GM12878 (cell line): ENCODE data around the gene DCX. TPM values are rescaled to one million over a fixed set of nuclear protein-coding genes. Genes with fewer than 3 reads are reported as not detected.

Source experiments
- ATAC-seq: fragments of 200-7000 bp; cut with Tn5 transposase; 3 replicates; pipeline ENCODE4 v1.9.1; 2020; ENCODE audit warnings: mild to moderate bottlenecking, moderate library complexity
- BruUV-seq: library from RNA; stranded (reverse); fragments of 400-500 nt; replicated peaks from 2 replicates; lab custom pipeline; 2021; lab: Mats Ljungman, UMichigan
- CTCF ChIA-PET: fragments of 300-600 bp; sonication (Branson Sonifier 250); formaldehyde crosslinking; extraction: SDS; loops from one replicate; lab custom pipeline; 2021; ENCODE audit warnings: inconsistent platforms; lab: Yijun Ruan, JAX
- POLR2A ChIA-PET: fragments of 350-600 bp; formaldehyde crosslinking; extraction: SDS; loops from one replicate; lab custom pipeline; 2021; ENCODE audit warnings: inconsistent platforms; lab: Charles Lee
- RAD21 ChIA-PET: fragments of 300-600 bp; sonication (Branson Sonifier 250); formaldehyde crosslinking; loops from one replicate; lab custom pipeline; 2023; ENCODE audit warnings: antibody characterized with exemption; ENCODE audit not compliant: unreplicated experiment; lab: Charles Lee
- SMC1A ChIA-PET: fragments of 300-600 bp; sonication (Branson Sonifier 250); formaldehyde crosslinking; loops from one replicate; lab custom pipeline; 2023; ENCODE audit not compliant: unreplicated experiment, uncharacterized antibody; lab: Charles Lee
- DNase-seq: peaks from one replicate; pipeline ENCODE4 v3.0.0-alpha.2; 2011; ENCODE audit warnings: low read depth, low spot score
- FAIRE-seq: peaks from 3 replicates; lab custom pipeline; 2011; peaks lifted over from hg19 to GRCh38; lab: Jason Lieb, UNC
- H2AFZ ChIP-seq: 2 replicates; pipeline ENCODE4 v1.6.0; 2011; ENCODE audit warnings: low read depth, low read length, control low read depth; ENCODE audit not compliant: control insufficient read depth
- H3K27ac ChIP-seq: 2 replicates; pipeline ENCODE4 v1.5.1; 2011; ENCODE audit warnings: control low read depth; ENCODE audit not compliant: control insufficient read depth, insufficient read depth
- H3K27me3 ChIP-seq, 2 experiments: replicated peaks in 1 of 2; 2 replicates each; pipeline versions ENCODE4 v1.6.0 to v1.6.1; 2011; ENCODE audit warnings: low read length in 1 of 2; ENCODE audit not compliant: control insufficient read depth in 2 of 2, insufficient read depth in 2 of 2
- H3K36me3 ChIP-seq, 2 experiments: 2 replicates each; pipeline ENCODE4 v1.5.1; 2011; ENCODE audit warnings: low read length in 1 of 2; ENCODE audit not compliant: control insufficient read depth in 2 of 2, insufficient read depth in 2 of 2
- H3K4me1 ChIP-seq: 2 replicates; pipeline ENCODE4 v1.6.1; 2011; ENCODE audit warnings: mild to moderate bottlenecking, low read length, moderate library complexity, mixed read lengths; ENCODE audit not compliant: control insufficient read depth, insufficient read depth
- H3K4me2 ChIP-seq: 2 replicates; pipeline ENCODE4 v1.6.0; 2011; ENCODE audit warnings: control low read depth; ENCODE audit not compliant: control insufficient read depth, insufficient read depth
- H3K4me3 ChIP-seq: fragments of 200-600 bp; sonication (generic); 2 replicates; pipeline ENCODE4 v1.5.1; 2016
- H3K79me2 ChIP-seq: 2 replicates; pipeline ENCODE4 v1.6.0; 2011; ENCODE audit warnings: low read length; ENCODE audit not compliant: control insufficient read depth, insufficient read depth
- H3K9ac ChIP-seq: 2 replicates; pipeline ENCODE4 v1.8.0; 2011; ENCODE audit warnings: low read length, control low read depth, mixed read lengths; ENCODE audit not compliant: control insufficient read depth, insufficient read depth
- H3K9me3 ChIP-seq: replicated peaks from 3 replicates; pipeline ENCODE4 v1.5.1; 2011; ENCODE audit warnings: mild to moderate bottlenecking, low read length; ENCODE audit not compliant: control insufficient read depth, insufficient read depth
- H4K20me1 ChIP-seq: 2 replicates; pipeline ENCODE4 v1.6.0; 2011; ENCODE audit not compliant: control insufficient read depth, insufficient read depth
- ATF7 ChIP-seq: fragments of 450-650 bp; IDR thresholded peaks from 2 replicates; pipeline ENCODE4 v1.6.1; 2016; ENCODE audit warnings: low read depth, mild to moderate bottlenecking
- IKZF2 ChIP-seq, 2 experiments: fragments of 450-650 bp; IDR thresholded peaks; 2 replicates each; pipeline ENCODE4 v1.6.1; 2017; ENCODE audit warnings: mild to moderate bottlenecking in 2 of 2, moderate library complexity in 2 of 2
- KAT2A ChIP-seq: conservative IDR thresholded peaks from 2 replicates; pipeline ENCODE4 v1.6.1; 2011; ENCODE audit warnings: low read depth, low read length; ENCODE audit not compliant: control insufficient read depth
- NKRF ChIP-seq: fragments of 450-650 bp; conservative IDR thresholded peaks from 2 replicates; pipeline ENCODE4 v1.6.1; 2017; ENCODE audit warnings: mild to moderate bottlenecking, moderate library complexity
- PBX3 ChIP-seq: IDR thresholded peaks from 2 replicates; pipeline ENCODE4 v1.6.1; 2011; ENCODE audit warnings: mild to moderate bottlenecking, low read depth, low read length, moderate library complexity; ENCODE audit not compliant: insufficient replicate concordance
- WGBS: methylation state at CpG from one replicate; pipeline ENCODE4 v1.1.6; 2016; ENCODE audit warnings: low lambda C conversion rate; ENCODE audit not compliant: insufficient replicate concordance, insufficient coverage; ENCODE audit errors: missing lambda C conversion rate; 5-methylcytosine and 5-hydroxymethylcytosine counted together
- in situ Hi-C: fragments of 300-500 bp; cut with MboI; formaldehyde crosslinking; loops from 9 replicates; pipeline ENCODE4 v1.14.3; 2018; ENCODE audit warnings: mixed read lengths
- intact Hi-C: fragments of 100-400 bp; cut with micrococcal nuclease; formaldehyde crosslinking; loops from one replicate; pipeline ENCODE4 v1.14.2; 2022; ENCODE audit not compliant: unreplicated experiment
- polyA plus RNA-seq, 11 experiments: library from polyadenylated mRNA; depleted of rRNA in 4 of 11; unstranded in 6 of 11; stranded (reverse) in 5 of 11; fragments of >200 nt; fragmentation: Nextera tagmentation in 4 of 11; fragmentation: Illumina TruSeq in 1 of 11; extraction: Ambion mirVana in 4 of 11; extraction: Trizol in 1 of 11; gene quantifications; 1 replicate in 1 of 11; 2 replicates in 10 of 11; pipeline versions ENCODE4 v1.2.1 to v1.2.3, GENCODE V29; 2011 to 2016; ENCODE audit warnings: inconsistent platforms in 2 of 11, missing spikeins in 2 of 11, low read depth in 1 of 11
- total RNA-seq, 4 experiments: library from RNA; depleted of rRNA in 3 of 4; stranded (reverse); fragments of >200 nt in 3 of 4; fragmentation: Illumina TruSeq in 1 of 4; extraction: Trizol in 1 of 4; gene quantifications; 2 replicates each; pipeline versions ENCODE4 v1.2.1 to v1.2.3, GENCODE V29; 2013 to 2021

The DCX gene
- total and polyA plus RNA-seq, 10 of the 15 experiments (the other 5 are each of a cell fraction or from before 2014, with no cell fraction given): under 0.01 TPM; not detected in 9

GRCh38 chrX:111409326-111409725 lies 2.7 kb downstream of the DCX start (continued):
- no peak for TF ChIP-seq ATF7
- no peak for TF ChIP-seq PBX3
- TF ChIP-seq NKRF: no peak

- H3K27me3 ChIP-seq: no peaks in the 10 kb centered on the region
- no peak overlapping the region for H3K4me2 ChIP-seq
- TF ChIP-seq IKZF2 (IDR thresholded peaks at IDR 0.05) (no peak), KAT2A (no peak)
- BruUV-seq: no TSS peak
- H3K79me2 ChIP-seq: no peaks in the 10 kb centered on the region
- ChIA-PET POLR2A (no interaction called here), RAD21 (no interaction called here), CTCF (interaction anchor here (0.6 kb wide), 1 partner anchor 36 kb away, joined by 3 read pairs; no protein-coding TSS in a partner anchor), SMC1A (no interaction called here)
- H3K4me3 ChIP-seq: no peak overlapping the region
- H3K4me1 ChIP-seq: no peaks in the 10 kb centered on the region
- no peak for ATAC-seq
- no peaks in the 10 kb centered on the region for H3K36me3 ChIP-seq
- intact Hi-C loops (no loop called here), in situ Hi-C loops (no loop called here)
- no peaks in the 10 kb centered on the region for H4K20me1 ChIP-seq
- no peak for DNase-seq
- no peak overlapping the region for H3K9ac ChIP-seq
- H3K27ac ChIP-seq: no peak overlapping the region
- no peaks in the 10 kb centered on the region for H3K9me3 ChIP-seq
- FAIRE-seq: no peak
- 4% methylated on average over 3 of the region's 3 CpGs for WGBS
- no peak overlapping the region for H2AFZ ChIP-seq
Observed at GRCh38 chrX:111407948-111408347, 4.0 kb downstream of the DCX start.
